Smooth muscle cell (in vitro differentiated cells): Measurements from ENCODE around the gene CFAP99. TPM values are rescaled to one million over a fixed set of nuclear protein-coding genes. Genes with fewer than 3 reads are reported as not detected.
"Not testable (repeated sequence)": the region's sequence is repeated elsewhere in the genome, so short reads cannot be mapped to it uniquely, and the experiment has no call there.

Experiments used
- DNase-seq: peaks from one replicate; lab custom pipeline; 2025; ENCODE audit not compliant: unreplicated experiment; lab: John Stamatoyannopoulos, UW
- H2AFZ ChIP-seq: fragments of 200-600 bp; sonication (generic); 2 replicates; pipeline ENCODE4 v1.6.0; 2016; ENCODE audit warnings: antibody characterized with exemption, low read depth, mild to moderate bottlenecking
- H3F3A ChIP-seq: fragments of 200-600 bp; sonication (generic); 2 replicates; pipeline ENCODE4 v1.6.0; 2017; ENCODE audit warnings: antibody characterized with exemption, low read depth
- H3K27ac ChIP-seq: fragments of 200-600 bp; sonication (generic); 2 replicates; pipeline ENCODE4 v1.5.1; 2016; ENCODE audit warnings: low read depth, mild to moderate bottlenecking
- H3K27me3 ChIP-seq: fragments of 200-600 bp; sonication (generic); 2 replicates; pipeline ENCODE4 v1.6.1; 2016; ENCODE audit warnings: low read depth, mild to moderate bottlenecking
- H3K36me3 ChIP-seq: fragments of 200-600 bp; sonication (generic); 2 replicates; pipeline ENCODE4 v1.5.1; 2016; ENCODE audit warnings: low read depth
- H3K4me1 ChIP-seq: fragments of 200-600 bp; sonication (generic); 2 replicates; pipeline ENCODE4 v1.5.1; 2016; ENCODE audit warnings: low read depth
- H3K4me2 ChIP-seq: fragments of 200-600 bp; sonication (generic); 2 replicates; pipeline ENCODE4 v1.6.0; 2016; ENCODE audit warnings: mild to moderate bottlenecking
- H3K4me3 ChIP-seq: fragments of 200-600 bp; sonication (generic); 2 replicates; pipeline ENCODE4 v1.5.1; 2016; ENCODE audit warnings: mild to moderate bottlenecking
- H3K79me2 ChIP-seq: fragments of 200-600 bp; sonication (generic); 2 replicates; pipeline ENCODE4 v1.6.0; 2016; ENCODE audit warnings: low read depth, mild to moderate bottlenecking
- H3K9ac ChIP-seq: fragments of 200-600 bp; sonication (generic); 2 replicates; pipeline ENCODE4 v1.6.0; 2016; ENCODE audit warnings: low read depth
- H3K9me3 ChIP-seq: fragments of 200-600 bp; sonication (generic); replicated peaks from 2 replicates; pipeline ENCODE4 v1.5.1; 2016; ENCODE audit warnings: low read depth
- H4K20me1 ChIP-seq: fragments of 200-600 bp; sonication (generic); 2 replicates; pipeline ENCODE4 v1.6.0; 2016; ENCODE audit warnings: low read depth
- CTCF ChIP-seq: fragments of 200-600 bp; sonication (generic); IDR thresholded peaks from 2 replicates; pipeline ENCODE4 v1.5.1; 2017; ENCODE audit warnings: borderline replicate concordance, mild to moderate bottlenecking, antibody characterized with exemption; ENCODE audit not compliant: insufficient read depth, poor library complexity, severe bottlenecking
- WGBS: methylation state at CpG from one replicate; pipeline ENCODE4 v1.1.7; 2016; ENCODE audit warnings: low lambda C conversion rate; 5-methylcytosine and 5-hydroxymethylcytosine counted together
- polyA plus RNA-seq: library from polyadenylated mRNA; unstranded; fragments of >200 nt; fragmentation: Nextera tagmentation; extraction: Ambion mirVana; gene quantifications from 2 replicates; pipeline ENCODE4 v1.2.1, GENCODE V29; 2016
- total RNA-seq: library from RNA; depleted of rRNA; stranded (reverse); fragments of >200 nt; gene quantifications from 2 replicates; pipeline ENCODE4 v1.2.3, GENCODE V29; 2014

CFAP99 gene
- total and polyA plus RNA-seq, 2 experiments from 2014 or later = not detected

- H3K27ac ChIP-seq = no peak overlapping the region
- no peak for DNase-seq
- H3K4me2 ChIP-seq = no peak overlapping the region
- H3K4me3 ChIP-seq = no peak overlapping the region
- no peaks in the 10 kb centered on the region for H3K4me1 ChIP-seq
- no peaks in the 10 kb centered on the region for H3F3A ChIP-seq
- WGBS = 81% methylated on average over 5 of the region's 5 CpGs
- no peaks in the 10 kb centered on the region for H3K79me2 ChIP-seq
- H3K27me3 ChIP-seq = peaks cover 6% of the 10 kb centered on the region
- no peak overlapping the region for H2AFZ ChIP-seq
- TF ChIP-seq CTCF = no peak
- H3K36me3 ChIP-seq = no peaks in the 10 kb centered on the region
- H3K9ac ChIP-seq = no peak overlapping the region
- H4K20me1 ChIP-seq = no peaks in the 10 kb centered on the region
- H3K9me3 ChIP-seq = no peaks in the 10 kb centered on the region
Measured at GRCh38 chr4:2378401-2378800, 40.4 kb upstream of the CFAP99 start.

GRCh38 chr4:2378898-2379297 is 39.9 kb upstream of the CFAP99 start:
- Histone ChIP-seq H3K4me2 (no peak overlapping the region), H3K4me3 (no peak overlapping the region), H2AFZ (no peak overlapping the region), H3K4me1 (no peaks in the 10 kb centered on the region), H3K27ac (no peak overlapping the region), H4K20me1 (no peaks in the 10 kb centered on the region), H3K27me3 (peaks cover 6% of the 10 kb centered on the region), H3K9ac (no peak overlapping the region), H3K9me3 (no peaks in the 10 kb centered on the region), H3F3A (no peaks in the 10 kb centered on the region), H3K79me2 (no peaks in the 10 kb centered on the region), H3K36me3 (no peaks in the 10 kb centered on the region)
- no peak for DNase-seq
- WGBS = 57% methylated on average over 3 of the region's 3 CpGs
- TF ChIP-seq CTCF = no peak

- H3F3A ChIP-seq, H3K9ac ChIP-seq, H3K4me3 ChIP-seq, H3K4me2 ChIP-seq, H3K4me1 ChIP-seq, H3K79me2 ChIP-seq, H3K9me3 ChIP-seq, DNase-seq, H3K27me3 ChIP-seq, H4K20me1 ChIP-seq, H3K36me3 ChIP-seq, H2AFZ ChIP-seq, H3K27ac ChIP-seq: not testable (repeated sequence)
- WGBS = 91% methylated on average over 6 of the region's 6 CpGs
Measured at GRCh38 chr4:2380589-2380988, 38.2 kb upstream of the CFAP99 start.

- WGBS = 86% methylated on average over 7 of the region's 7 CpGs
- not testable (repeated sequence) for H3F3A ChIP-seq, H3K27ac ChIP-seq, H3K4me2 ChIP-seq, H3K4me3 ChIP-seq, H3K79me2 ChIP-seq, H3K36me3 ChIP-seq, H2AFZ ChIP-seq, H3K4me1 ChIP-seq, DNase-seq, H3K9me3 ChIP-seq, H3K27me3 ChIP-seq, H3K9ac ChIP-seq, H4K20me1 ChIP-seq
Measured at GRCh38 chr4:2382769-2383202, 36.0 kb upstream of the CFAP99 start.

- not testable (repeated sequence) for H3K36me3 ChIP-seq, H3K9ac ChIP-seq, H3K79me2 ChIP-seq, H3K27ac ChIP-seq, H3K27me3 ChIP-seq, H2AFZ ChIP-seq, H3K4me3 ChIP-seq, H3F3A ChIP-seq, DNase-seq, H3K4me2 ChIP-seq, H4K20me1 ChIP-seq, H3K9me3 ChIP-seq, H3K4me1 ChIP-seq
- WGBS = 89% methylated on average over 8 of the region's 8 CpGs
Measured at GRCh38 chr4:2383220-2383631, 35.5 kb upstream of the CFAP99 start.
